Measurements from ENCODE around the gene CLASP1. TPM values are rescaled to one million over a fixed set of nuclear protein-coding genes. Genes with fewer than 3 reads are reported as not detected.

Gene CLASP1
- total and polyA plus RNA-seq, 2 experiments from 2014 or later = 16.6 to 56.3 TPM

- TF ChIP-seq CTCF (conservative IDR thresholded peaks at IDR 0.05; ENCODE audit: low read depth in 2 of 2) = no peak
- no peak for TF ChIP-seq ZNF331 (CRISPR knock-in tag; IDR thresholded peaks at IDR 0.05; ENCODE audit: low read depth)
- no peak for TF ChIP-seq CREB1 (CRISPR knock-in tag; IDR thresholded peaks at IDR 0.05; ENCODE audit: low read depth)
- TF ChIP-seq EZH2phosphoT487 (IDR thresholded peaks at IDR 0.05; ENCODE audit: unreplicated experiment) = no peak
- TF ChIP-seq EZH2 (IDR thresholded peaks at IDR 0.05; ENCODE audit: low read depth, unreplicated experiment) = no peak
- TF ChIP-seq ETS1 (IDR thresholded peaks at IDR 0.05) = no peak
- TF ChIP-seq REST (IDR thresholded peaks at IDR 0.05; ENCODE audit: unreplicated experiment) = no peak
- TF ChIP-seq NANOG (IDR thresholded peaks at IDR 0.05; ENCODE audit: borderline replicate concordance) = no peak
- TF ChIP-seq STAT1 (IDR thresholded peaks at IDR 0.05; ENCODE audit: unreplicated experiment) = no peak
These were observed 233.5 kb downstream of the CLASP1 start (continued) for GRCh38 chr2:121415727-121416126.

- Histone ChIP-seq H3K36me3 (ENCODE audit: insufficient read depth) (no peaks in the 10 kb centered on the region), H3K79me2 (replicated peaks; ENCODE audit: insufficient read depth) (no peaks in the 10 kb centered on the region), H3K9me2 (ENCODE audit: insufficient read depth) (no peaks in the 10 kb centered on the region), H2AFZ (no peak overlapping the region), H3K4me3 (no peak overlapping the region), H4K20me1 (replicated peaks; ENCODE audit: insufficient read depth) (no peaks in the 10 kb centered on the region), H3K4me2 (no peak overlapping the region), H3F3A (replicated peaks; ENCODE audit: low read depth) (no peaks in the 10 kb centered on the region), H3K27ac (ENCODE audit: low read depth) (no peak overlapping the region), H3K4me1 (ENCODE audit: insufficient read depth) (peaks cover 14% of the 10 kb centered on the region; the same call in 1 of the 2 replicates), H3K27me3 (ENCODE audit: insufficient read depth) (no peaks in the 10 kb centered on the region)
- Mint-ChIP-seq H3K27me3 (ENCODE audit: insufficient read depth, low read depth, poor library complexity) (no peaks in the 10 kb centered on the region), H3K4me3 (no peak overlapping the region), H3K27ac (no peak overlapping the region), H3K9me3 (no peaks in the 10 kb centered on the region), H3K36me3 (ENCODE audit: low read depth) (peaks cover 11% of the 10 kb centered on the region; the same call in 2 of the 3 replicates), H3K4me1 (peaks cover 7% of the 10 kb centered on the region; the same call in 2 of the 3 replicates)
- TF ChIP-seq ZNF114 (CRISPR knock-in tag; IDR thresholded peaks at IDR 0.05) = no peak
- TF ChIP-seq JUNB (IDR thresholded peaks at IDR 0.05; ENCODE audit: unreplicated experiment) = no peak
- TF ChIP-seq ETS1 (IDR thresholded peaks at IDR 0.05) = no peak
- no peak for TF ChIP-seq EZH2phosphoT487 (IDR thresholded peaks at IDR 0.05; ENCODE audit: unreplicated experiment)
- no peak for TF ChIP-seq NANOG (IDR thresholded peaks at IDR 0.05; ENCODE audit: borderline replicate concordance)
- no peak for TF ChIP-seq CREB1 (CRISPR knock-in tag; IDR thresholded peaks at IDR 0.05; ENCODE audit: low read depth)
- no peak for TF ChIP-seq ZNF331 (CRISPR knock-in tag; IDR thresholded peaks at IDR 0.05; ENCODE audit: low read depth)
- TF ChIP-seq REST (IDR thresholded peaks at IDR 0.05; ENCODE audit: unreplicated experiment) = no peak
- no peak for TF ChIP-seq EZH2 (IDR thresholded peaks at IDR 0.05; ENCODE audit: low read depth, unreplicated experiment)
- ATAC-seq = no peak
- DNase-seq (ENCODE audit: low spot score) = no peak
These were observed 236.9 kb downstream of the CLASP1 start for GRCh38 chr2:121412349-121412748.
